DMS 273 (cell line): ENCODE data around the gene GRHPR.
"Not testable (repeated sequence)": the region's sequence is repeated elsewhere in the genome, so short reads cannot be mapped to it uniquely, and the experiment has no call there.

Experiments used
- DNase-seq: peaks from one replicate; lab custom pipeline; 2025; ENCODE audit not compliant: unreplicated experiment; lab: John Stamatoyannopoulos, UW

Gene GRHPR

GRCh38 chr9:37422289-37423104, at the start of gene GRHPR:
TSS of gene GRHPR (plus strand) at chr9:37422696. CDS start at chr9:37422751, 55 bp downstream.
- peak; percentile 88 for DNase-seq

GRCh38 chr9:37372839-37373238, 49.7 kb upstream of the GRHPR start:
- no peak for DNase-seq

- no peak for DNase-seq
These were observed 48.9 kb upstream of the GRHPR start for GRCh38 chr9:37373621-37374020.

- no peak for DNase-seq
These were observed 47.6 kb upstream of the GRHPR start for GRCh38 chr9:37374892-37375291.

- DNase-seq, result no peak
These were observed 44.5 kb upstream of the GRHPR start for GRCh38 chr9:37377688-37378612.

- no peak for DNase-seq
These were observed 43.9 kb upstream of the GRHPR start for GRCh38 chr9:37378613-37379004.

GRCh38 chr9:37379835-37380234, 42.7 kb upstream of the GRHPR start:
- DNase-seq, result no peak

- DNase-seq, result no peak
These were observed 41.9 kb upstream of the GRHPR start for GRCh38 chr9:37380570-37380969.

- peak; percentile 21 for DNase-seq
These were observed 41.3 kb upstream of the GRHPR start for GRCh38 chr9:37381094-37381741.

GRCh38 chr9:37382161-37382981, 40.1 kb upstream of the GRHPR start:
- DNase-seq, result no peak

- DNase-seq, result no peak
These were observed 39.5 kb upstream of the GRHPR start for GRCh38 chr9:37382982-37383357.

GRCh38 chr9:37383393-37383792, 39.1 kb upstream of the GRHPR start:
- no peak for DNase-seq

- DNase-seq, result peak; percentile 23
These were observed 38.4 kb upstream of the GRHPR start for GRCh38 chr9:37383876-37384746.

- no peak for DNase-seq
These were observed 37.2 kb upstream of the GRHPR start for GRCh38 chr9:37385286-37385685.

- peak; percentile 70 for DNase-seq
These were observed 35.5 kb upstream of the GRHPR start for GRCh38 chr9:37386988-37387387.

GRCh38 chr9:37390759-37391158, 31.7 kb upstream of the GRHPR start:
- DNase-seq, result peak; percentile 33

- DNase-seq, result no peak
These were observed 30.2 kb upstream of the GRHPR start for GRCh38 chr9:37392272-37392671.

GRCh38 chr9:37395229-37395628, 27.3 kb upstream of the GRHPR start:
- DNase-seq, result no peak

GRCh38 chr9:37395663-37396062, 26.8 kb upstream of the GRHPR start:
- no peak for DNase-seq

- not testable (repeated sequence) for DNase-seq
These were observed 24.5 kb upstream of the GRHPR start for GRCh38 chr9:37397948-37398347.
